Neural cell (in vitro differentiated cells): ENCODE results near the gene TNP2. TPM values are rescaled to one million over a fixed set of nuclear protein-coding genes. Genes with fewer than 3 reads are reported as not detected.

Experiments used
- H2AFZ ChIP-seq: fragments of 200-600, 300-800 bp; sonication (generic), shearing (Covaris generic); 2 replicates; pipeline ENCODE4 v1.6.0; 2014; ENCODE audit warnings: low read depth, mild to moderate bottlenecking, antibody characterized with exemption, low read length, moderate library complexity
- H3F3A ChIP-seq: fragments of 200-600 bp; shearing (Covaris generic); 2 replicates; pipeline ENCODE4 v1.6.1; 2016; ENCODE audit warnings: mild to moderate bottlenecking, moderate library complexity, mixed read lengths, antibody characterized with exemption, low read length; ENCODE audit not compliant: insufficient read depth, poor library complexity, severe bottlenecking
- H3K27ac ChIP-seq: fragments of 200-600, 300-800 bp; sonication (generic), shearing (Covaris generic); 2 replicates; pipeline ENCODE4 v1.5.1; 2014; ENCODE audit warnings: mild to moderate bottlenecking, low read length, moderate library complexity
- H3K27me3 ChIP-seq: fragments of 300-800, 200-600 bp; sonication (generic), shearing (Covaris generic); 2 replicates; pipeline ENCODE4 v1.6.0; 2014; ENCODE audit warnings: mild to moderate bottlenecking, low read depth, low read length, moderate library complexity; ENCODE audit not compliant: insufficient read depth
- H3K36me3 ChIP-seq: fragments of 300-800, 200-600 bp; sonication (generic), shearing (Covaris generic); 2 replicates; pipeline ENCODE4 v1.5.1; 2014; ENCODE audit warnings: mild to moderate bottlenecking, antibody characterized with exemption, low read length, moderate library complexity; ENCODE audit not compliant: insufficient read depth
- H3K4me2 ChIP-seq: fragments of 300-800, 200-600 bp; sonication (generic), shearing (Covaris generic); 2 replicates; pipeline ENCODE4 v1.6.0; 2014; ENCODE audit warnings: mild to moderate bottlenecking, low read length
- H3K4me3 ChIP-seq: fragments of 300-800, 200-600 bp; sonication (generic), shearing (Covaris generic); 2 replicates; pipeline ENCODE4 v1.5.1; 2014; ENCODE audit warnings: mild to moderate bottlenecking, low read length, moderate library complexity
- H3K79me2 ChIP-seq: fragments of 200-600 bp; shearing (Covaris generic); replicated peaks from 2 replicates; pipeline ENCODE4 v1.6.0; 2014; ENCODE audit warnings: mild to moderate bottlenecking, low read length, moderate library complexity; ENCODE audit not compliant: insufficient read depth
- H3K9ac ChIP-seq: fragments of 300-800, 200-600 bp; sonication (generic), shearing (Covaris generic); 2 replicates; pipeline ENCODE4 v1.6.1; 2016; ENCODE audit warnings: mild to moderate bottlenecking, low read length, mixed read lengths
- H3K9me2 ChIP-seq: fragments of 200-600 bp; shearing (Covaris generic); 2 replicates; pipeline ENCODE4 v1.6.1; 2016; ENCODE audit warnings: mild to moderate bottlenecking, low read length, mixed read lengths; ENCODE audit not compliant: insufficient read depth
- H3K9me3 ChIP-seq: fragments of 200-600, 300-800 bp; sonication (generic), shearing (Covaris generic); 2 replicates; pipeline ENCODE4 v1.6.1; 2016; ENCODE audit warnings: mild to moderate bottlenecking, mixed run types, low read length, moderate library complexity, mixed read lengths
- H4K20me1 ChIP-seq: fragments of 200-600 bp; shearing (Covaris generic); 2 replicates; pipeline ENCODE4 v1.6.1; 2016; ENCODE audit warnings: mild to moderate bottlenecking, mixed run types; ENCODE audit not compliant: insufficient read depth
- EP300 ChIP-seq: fragments of 450-650 bp; conservative IDR thresholded peaks from 2 replicates; pipeline ENCODE4 v1.6.1; 2014; ENCODE audit warnings: antibody characterized with exemption, mild to moderate bottlenecking, moderate library complexity; ENCODE audit not compliant: poor library complexity, severe bottlenecking
- EZH2 ChIP-seq: fragments of 200-600, 300-800 bp; shearing (Covaris generic), sonication (generic); IDR thresholded peaks from 2 replicates; pipeline ENCODE4 v1.6.1; 2014; ENCODE audit warnings: antibody characterized with exemption, low read length, borderline replicate concordance, mild to moderate bottlenecking; ENCODE audit not compliant: insufficient read depth, poor library complexity, severe bottlenecking
- MXI1 ChIP-seq: fragments of 450-650 bp; conservative IDR thresholded peaks from 2 replicates; pipeline ENCODE4 v1.6.1; 2014; ENCODE audit warnings: antibody characterized with exemption, mild to moderate bottlenecking; ENCODE audit not compliant: poor library complexity, severe bottlenecking
- POLR2AphosphoS5 ChIP-seq: IDR thresholded peaks from 2 replicates; pipeline ENCODE4 v1.6.1; 2012
- RAD21 ChIP-seq: fragments of 450-650 bp; conservative IDR thresholded peaks from 2 replicates; pipeline ENCODE4 v1.6.1; 2014; ENCODE audit warnings: antibody characterized with exemption, mild to moderate bottlenecking, moderate library complexity
- SMC3 ChIP-seq: fragments of 450-650 bp; conservative IDR thresholded peaks from 2 replicates; pipeline ENCODE4 v1.6.1; 2014; ENCODE audit warnings: antibody characterized with exemption, mild to moderate bottlenecking, moderate library complexity; ENCODE audit not compliant: poor library complexity
- TAF1 ChIP-seq: IDR thresholded peaks from 2 replicates; pipeline ENCODE4 v1.6.1; 2012; ENCODE audit warnings: low read depth
- polyA plus RNA-seq: library from polyadenylated mRNA; depleted of rRNA; stranded (reverse); fragments of >200 nt; gene quantifications from 2 replicates; pipeline ENCODE4 v1.2.3, GENCODE V29; 2014
- TF ChIP-seq, protein P1 (sequence below): IDR thresholded peaks from 2 replicates; pipeline ENCODE4 v1.6.1; 2012; ENCODE audit warnings: borderline replicate concordance
- TF ChIP-seq, protein P2 (sequence below): fragments of 450-650 bp; IDR thresholded peaks from 2 replicates; pipeline ENCODE4 v1.5.1; 2014; ENCODE audit warnings: antibody characterized with exemption, mild to moderate bottlenecking, moderate library complexity; ENCODE audit not compliant: poor library complexity, severe bottlenecking

TNP2 gene
- polyA plus RNA-seq, 1 donor from 2014 or later: not detected

DNA sequence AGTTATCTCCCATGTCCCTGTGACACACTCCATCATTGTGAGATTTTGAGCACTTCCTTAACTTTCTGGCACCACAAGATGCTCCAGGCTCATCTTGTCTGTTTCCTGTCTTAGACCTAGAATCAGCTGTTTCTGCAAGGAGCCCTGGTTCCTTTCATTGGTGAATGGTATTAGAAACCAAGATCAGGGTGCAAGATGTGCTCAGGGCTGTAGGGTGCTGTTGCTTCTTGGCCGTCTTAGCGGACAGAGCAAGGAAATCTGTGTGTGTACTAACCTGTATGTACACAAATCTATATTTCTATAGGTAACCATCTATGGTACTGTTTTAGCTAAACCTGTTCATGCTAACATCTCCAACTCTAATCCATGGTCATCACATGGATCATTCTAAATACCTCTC is 20.1 kb upstream of the TNP2 start:
- Histone ChIP-seq H3K27ac (no peak overlapping the region), H3F3A (no peaks in the 10 kb centered on the region), H3K79me2 (no peaks in the 10 kb centered on the region), H3K9ac (no peak overlapping the region), H4K20me1 (no peaks in the 10 kb centered on the region), H3K36me3 (no peaks in the 10 kb centered on the region), H3K4me3 (no peak overlapping the region), H2AFZ (no peak overlapping the region), H3K9me3 (no peaks in the 10 kb centered on the region), H3K27me3 (no peaks in the 10 kb centered on the region), H3K9me2 (no peaks in the 10 kb centered on the region), H3K4me2 (no peak overlapping the region)
- TF ChIP-seq, protein P1, sequence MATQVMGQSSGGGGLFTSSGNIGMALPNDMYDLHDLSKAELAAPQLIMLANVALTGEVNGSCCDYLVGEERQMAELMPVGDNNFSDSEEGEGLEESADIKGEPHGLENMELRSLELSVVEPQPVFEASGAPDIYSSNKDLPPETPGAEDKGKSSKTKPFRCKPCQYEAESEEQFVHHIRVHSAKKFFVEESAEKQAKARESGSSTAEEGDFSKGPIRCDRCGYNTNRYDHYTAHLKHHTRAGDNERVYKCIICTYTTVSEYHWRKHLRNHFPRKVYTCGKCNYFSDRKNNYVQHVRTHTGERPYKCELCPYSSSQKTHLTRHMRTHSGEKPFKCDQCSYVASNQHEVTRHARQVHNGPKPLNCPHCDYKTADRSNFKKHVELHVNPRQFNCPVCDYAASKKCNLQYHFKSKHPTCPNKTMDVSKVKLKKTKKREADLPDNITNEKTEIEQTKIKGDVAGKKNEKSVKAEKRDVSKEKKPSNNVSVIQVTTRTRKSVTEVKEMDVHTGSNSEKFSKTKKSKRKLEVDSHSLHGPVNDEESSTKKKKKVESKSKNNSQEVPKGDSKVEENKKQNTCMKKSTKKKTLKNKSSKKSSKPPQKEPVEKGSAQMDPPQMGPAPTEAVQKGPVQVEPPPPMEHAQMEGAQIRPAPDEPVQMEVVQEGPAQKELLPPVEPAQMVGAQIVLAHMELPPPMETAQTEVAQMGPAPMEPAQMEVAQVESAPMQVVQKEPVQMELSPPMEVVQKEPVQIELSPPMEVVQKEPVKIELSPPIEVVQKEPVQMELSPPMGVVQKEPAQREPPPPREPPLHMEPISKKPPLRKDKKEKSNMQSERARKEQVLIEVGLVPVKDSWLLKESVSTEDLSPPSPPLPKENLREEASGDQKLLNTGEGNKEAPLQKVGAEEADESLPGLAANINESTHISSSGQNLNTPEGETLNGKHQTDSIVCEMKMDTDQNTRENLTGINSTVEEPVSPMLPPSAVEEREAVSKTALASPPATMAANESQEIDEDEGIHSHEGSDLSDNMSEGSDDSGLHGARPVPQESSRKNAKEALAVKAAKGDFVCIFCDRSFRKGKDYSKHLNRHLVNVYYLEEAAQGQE: no peak
- TF ChIP-seq RAD21: no peak
- no peak for TF ChIP-seq MXI1
- no peak for TF ChIP-seq SMC3
- no peak for TF ChIP-seq EP300

DNA sequence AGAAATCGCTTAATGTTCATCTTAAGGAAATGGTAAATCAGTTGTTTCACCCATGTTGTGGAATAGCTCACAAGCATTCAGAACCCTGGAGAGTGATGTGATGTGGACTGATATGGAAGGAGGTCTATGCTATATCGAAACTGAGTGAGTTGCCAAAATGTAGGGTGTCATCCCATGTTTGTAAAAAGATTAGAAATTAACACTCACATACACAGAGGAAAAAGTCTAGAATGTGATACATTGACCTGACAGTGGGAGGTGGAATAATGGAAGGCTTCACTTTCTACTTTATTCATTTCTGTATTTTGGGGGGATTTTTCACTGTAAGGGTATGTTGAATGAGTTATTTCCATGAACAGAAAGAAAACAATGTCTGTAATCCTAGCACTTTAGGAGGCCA is 16.7 kb upstream of the TNP2 start:
- H3K79me2 ChIP-seq: no peaks in the 10 kb centered on the region
- H4K20me1 ChIP-seq: no peaks in the 10 kb centered on the region
- no peaks in the 10 kb centered on the region for H3K36me3 ChIP-seq
- no peak overlapping the region for H3K9ac ChIP-seq
- H3K4me3 ChIP-seq: no peak overlapping the region
- H2AFZ ChIP-seq: no peak overlapping the region
- H3K27ac ChIP-seq: no peak overlapping the region
- no peaks in the 10 kb centered on the region for H3K27me3 ChIP-seq
- H3F3A ChIP-seq: no peaks in the 10 kb centered on the region
- no peak overlapping the region for H3K4me2 ChIP-seq
- H3K9me2 ChIP-seq: no peaks in the 10 kb centered on the region
- TF ChIP-seq EZH2: no peak
- TF ChIP-seq, protein P1: no peak
- TF ChIP-seq POLR2AphosphoS5: no peak
- no peak for TF ChIP-seq RAD21
- TF ChIP-seq TAF1: no peak
- no peak for TF ChIP-seq SMC3
- TF ChIP-seq, protein P2, sequence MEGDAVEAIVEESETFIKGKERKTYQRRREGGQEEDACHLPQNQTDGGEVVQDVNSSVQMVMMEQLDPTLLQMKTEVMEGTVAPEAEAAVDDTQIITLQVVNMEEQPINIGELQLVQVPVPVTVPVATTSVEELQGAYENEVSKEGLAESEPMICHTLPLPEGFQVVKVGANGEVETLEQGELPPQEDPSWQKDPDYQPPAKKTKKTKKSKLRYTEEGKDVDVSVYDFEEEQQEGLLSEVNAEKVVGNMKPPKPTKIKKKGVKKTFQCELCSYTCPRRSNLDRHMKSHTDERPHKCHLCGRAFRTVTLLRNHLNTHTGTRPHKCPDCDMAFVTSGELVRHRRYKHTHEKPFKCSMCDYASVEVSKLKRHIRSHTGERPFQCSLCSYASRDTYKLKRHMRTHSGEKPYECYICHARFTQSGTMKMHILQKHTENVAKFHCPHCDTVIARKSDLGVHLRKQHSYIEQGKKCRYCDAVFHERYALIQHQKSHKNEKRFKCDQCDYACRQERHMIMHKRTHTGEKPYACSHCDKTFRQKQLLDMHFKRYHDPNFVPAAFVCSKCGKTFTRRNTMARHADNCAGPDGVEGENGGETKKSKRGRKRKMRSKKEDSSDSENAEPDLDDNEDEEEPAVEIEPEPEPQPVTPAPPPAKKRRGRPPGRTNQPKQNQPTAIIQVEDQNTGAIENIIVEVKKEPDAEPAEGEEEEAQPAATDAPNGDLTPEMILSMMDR: no peak
- TF ChIP-seq EP300: no peak
- TF ChIP-seq MXI1: no peak
- no peaks in the 10 kb centered on the region for H3K9me3 ChIP-seq
